A549 (cell line): ENCODE results near the gene PGPEP1. TPM values are rescaled to one million over a fixed set of nuclear protein-coding genes. Genes with fewer than 3 reads are reported as not detected.
A peak's percentile ranks its signal among the peaks of the same experiment; 100 is the strongest.

Experiments
- ATAC-seq, 2 experiments: fragments of 200-7000 bp in 1 of 2; fragments of >200 bp in 1 of 2; cut with Nextera tagmentation in 1 of 2; cut with Tn5 transposase in 1 of 2; 3 replicates each; pipeline versions ENCODE4 v1.8.0 to v1.9.1; 2018 to 2020; ENCODE audit warnings: mild to moderate bottlenecking in 1 of 2, moderate library complexity in 1 of 2
- CTCF ChIA-PET: fragments of 300-600 bp; sonication (Branson Sonifier 250); formaldehyde crosslinking; extraction: SDS; loops from one replicate; lab custom pipeline; 2021; ENCODE audit warnings: antibody characterized with exemption, inconsistent platforms; lab: Yijun Ruan, JAX
- POLR2A ChIA-PET: fragments of 350-600 bp; formaldehyde crosslinking; extraction: SDS; loops from one replicate; lab custom pipeline; 2021; ENCODE audit warnings: antibody characterized with exemption, inconsistent platforms; lab: Yijun Ruan, JAX
- DNase-seq, 2 experiments: peaks; one replicate each; pipeline versions ENCODE4 v3.0.0 to v3.0.0-alpha.2; 2011 to 2016; ENCODE audit warnings: low read depth in 1 of 2, low spot score in 1 of 2
- FAIRE-seq: peaks from 2 replicates; lab custom pipeline; 2011; peaks lifted over from hg19 to GRCh38; lab: Jason Lieb, UNC
- H3K27ac ChIP-seq, 2 experiments: fragments of >200 bp; sonication (Bioruptor Twin); formaldehyde crosslinking; 3 replicates each; pipeline ENCODE4 v1.5.1; 2016 to 2017
- H3K4me1 ChIP-seq: fragments of >200 bp; sonication (Bioruptor Twin); formaldehyde crosslinking; 3 replicates; pipeline ENCODE4 v1.6.1; 2016
- H3K4me2 ChIP-seq: fragments of >200 bp; sonication (Bioruptor Twin); formaldehyde crosslinking; 3 replicates; pipeline ENCODE4 v1.6.1; 2016
- H3K4me3 ChIP-seq: fragments of >200 bp; sonication (Bioruptor Twin); formaldehyde crosslinking; 3 replicates; pipeline ENCODE4 v1.5.1; 2016
- H3K9me3 ChIP-seq: fragments of >200 bp; sonication (Bioruptor Twin); formaldehyde crosslinking; 3 replicates; pipeline ENCODE4 v1.6.1; 2016
- ATOH8 ChIP-seq: fragments of 250-450 bp; sonication (Bioruptor Pico); IDR thresholded peaks from 2 replicates; pipeline ENCODE4 v1.5.0; 2020; ENCODE audit warnings: low read depth, mild to moderate bottlenecking, moderate library complexity
- BCL3 ChIP-seq: fragments of >200 bp; sonication (Bioruptor Twin); formaldehyde crosslinking; IDR thresholded peaks from 3 replicates; pipeline ENCODE4 v1.6.1; 2016
- EHMT2 ChIP-seq: fragments of 200-600 bp; sonication (generic); IDR thresholded peaks from 2 replicates; pipeline ENCODE4 v1.6.1; 2016; ENCODE audit warnings: antibody characterized with exemption, low read depth, mild to moderate bottlenecking, moderate library complexity
- EP300 ChIP-seq, 2 experiments: fragments of >200 bp; sonication (Bioruptor Twin); formaldehyde crosslinking; IDR thresholded peaks; 2 replicates in 1 of 2; 3 replicates in 1 of 2; pipeline ENCODE4 v1.6.1; 2016 to 2017
- FOSL2 ChIP-seq, 2 experiments: fragments of 450-650 bp in 1 of 2; fragments of >200 bp in 1 of 2; sonication (Bioruptor Twin) in 1 of 2; formaldehyde crosslinking; IDR thresholded peaks; 2 replicates each; pipeline versions ENCODE4 v1.5.0 to v1.6.1; 2016 to 2020; ENCODE audit warnings: mild to moderate bottlenecking in 1 of 2, moderate library complexity in 1 of 2
- FOXS1 ChIP-seq: fragments of 250-450 bp; sonication (Bioruptor Pico); IDR thresholded peaks from 2 replicates; pipeline ENCODE4 v1.5.0; 2020; ENCODE audit warnings: mild to moderate bottlenecking, moderate library complexity
- GATA3 ChIP-seq: IDR thresholded peaks from 2 replicates; pipeline ENCODE4 v1.6.1; 2012; ENCODE audit warnings: borderline replicate concordance
- HEYL ChIP-seq: fragments of 250-450 bp; sonication (Bioruptor Pico); IDR thresholded peaks from 2 replicates; pipeline ENCODE4 v1.8.0; 2021; ENCODE audit warnings: mild to moderate bottlenecking, moderate library complexity
- HOXA7 ChIP-seq: fragments of 250-450 bp; sonication (Bioruptor Pico); IDR thresholded peaks from 2 replicates; pipeline ENCODE4 v1.5.0; 2020; ENCODE audit warnings: mild to moderate bottlenecking, moderate library complexity
- HOXB5 ChIP-seq: fragments of 250-450 bp; sonication (Bioruptor Pico); IDR thresholded peaks from 2 replicates; pipeline ENCODE4 v1.5.0; 2020; ENCODE audit warnings: mild to moderate bottlenecking, moderate library complexity
- JUNB ChIP-seq: fragments of >200 bp; sonication (Bioruptor Twin); formaldehyde crosslinking; IDR thresholded peaks from 2 replicates; pipeline ENCODE4 v1.6.1; 2016
- MAFK ChIP-seq: fragments of 450-650 bp; IDR thresholded peaks from 2 replicates; pipeline ENCODE4 v1.6.1; 2014; ENCODE audit not compliant: partially characterized antibody
- MYC ChIP-seq: IDR thresholded peaks from 2 replicates; pipeline ENCODE4 v1.6.1; 2012; ENCODE audit warnings: mild to moderate bottlenecking, inconsistent platforms, low read length, improper control_type of control experiment, borderline replicate concordance
- NPAS2 ChIP-seq: fragments of 250-450 bp; sonication (Bioruptor Pico); IDR thresholded peaks from 2 replicates; pipeline ENCODE4 v1.8.0; 2022; ENCODE audit warnings: mild to moderate bottlenecking, moderate library complexity, borderline replicate concordance
- NR3C1 ChIP-seq: fragments of >200 bp; sonication (Bioruptor Twin); formaldehyde crosslinking; IDR thresholded peaks from 3 replicates; pipeline ENCODE4 v1.6.1; 2017
- POLR2A ChIP-seq: IDR thresholded peaks from 2 replicates; pipeline ENCODE4 v1.6.1; 2012; ENCODE audit warnings: mild to moderate bottlenecking, low read length
- RFX5 ChIP-seq: fragments of 450-650 bp; IDR thresholded peaks from 2 replicates; pipeline ENCODE4 v1.7.1; 2014; ENCODE audit warnings: antibody characterized with exemption, mild to moderate bottlenecking, moderate library complexity
- RNF2 ChIP-seq: fragments of 200-600 bp; sonication (generic); IDR thresholded peaks from 2 replicates; pipeline ENCODE4 v1.6.1; 2016; ENCODE audit warnings: low read depth, mild to moderate bottlenecking, antibody characterized with exemption, moderate library complexity, borderline replicate concordance
- SMC3 ChIP-seq: fragments of >200 bp; sonication (Bioruptor Twin); formaldehyde crosslinking; IDR thresholded peaks from 3 replicates; pipeline ENCODE4 v1.6.1; 2018; ENCODE audit warnings: inconsistent platforms
- SREBF2 ChIP-seq: fragments of 450-650 bp; IDR thresholded peaks from 2 replicates; pipeline ENCODE4 v1.6.1; 2014; ENCODE audit warnings: mild to moderate bottlenecking, moderate library complexity
- ZFP36 ChIP-seq: fragments of 450-650 bp; IDR thresholded peaks from 2 replicates; pipeline ENCODE4 v1.6.1; 2014; ENCODE audit warnings: borderline replicate concordance; ENCODE audit not compliant: partially characterized antibody
- ZNF302 ChIP-seq: fragments of 250-450 bp; sonication (Bioruptor Pico); IDR thresholded peaks from 2 replicates; pipeline ENCODE4 v1.9.0; 2021; ENCODE audit warnings: inconsistent platforms, mild to moderate bottlenecking, moderate library complexity
- WGBS: methylation state at CpG from one replicate; pipeline ENCODE4 v1.1.6; 2017; ENCODE audit errors: missing lambda C conversion rate; 5-methylcytosine and 5-hydroxymethylcytosine counted together
- polyA plus RNA-seq, 4 experiments: library from polyadenylated mRNA; depleted of rRNA in 3 of 4; stranded (reverse); fragments of >200 nt; fragmentation: RNase III in 1 of 4; extraction: RNeasy Plus Mini Kit Qiagen cat#74134 plus additional on column Dnase treatment in 1 of 4; gene quantifications; 2 replicates in 3 of 4; 3 replicates in 1 of 4; pipeline ENCODE4 v1.2.3, GENCODE V29; 2011 to 2017
- TF ChIP-seq, protein P1 (sequence below): fragments of 450-650 bp; IDR thresholded peaks from 2 replicates; pipeline ENCODE4 v1.6.1; 2014; ENCODE audit warnings: antibody characterized with exemption
- TF ChIP-seq, protein P2 (sequence below): fragments of 250-450 bp; sonication (Bioruptor Pico); IDR thresholded peaks from 2 replicates; pipeline ENCODE4 v1.5.0; 2021; ENCODE audit warnings: mild to moderate bottlenecking, moderate library complexity, borderline replicate concordance
- TF ChIP-seq, protein P3 (sequence below): IDR thresholded peaks from 2 replicates; pipeline ENCODE4 v1.6.1; 2012

Gene PGPEP1
- polyA plus RNA-seq, 2 of the 4 experiments (the other 2 are of a cell fraction) = 5.3 to 7.1 TPM

GRCh38 chr19:18414504-18415177 is 74.2 kb downstream of the PGPEP1 start:
- WGBS = 23% methylated on average over 8 of the region's 11 CpGs
- ChIA-PET CTCF (interaction anchor here (1.1 to 9.4 kb wide), 9 partner anchors 13 to 213 kb away, joined by 3 to 109 read pairs (median 4); partner anchors contain the start of genes JUND and LRRC25), POLR2A (interaction anchor here (0.8 to 2.0 kb wide), 2 partner anchors 24 to 29 kb away, joined by 3 to 7 read pairs; partner anchors contain the start of gene GDF15)
- Histone ChIP-seq H3K4me2 (peak overlapping the region; percentile 93), H3K4me1 (peaks cover 53% of the 10 kb centered on the region), H3K4me3 (no peak overlapping the region), H3K9me3 (no peaks in the 10 kb centered on the region), H3K27ac (peak overlapping the region; percentile 96 to 100)
- FAIRE-seq (no peak), DNase-seq (peak in 1 of 2 experiments; percentile 65), ATAC-seq (no peak)
- TF ChIP-seq ATOH8 (CRISPR knock-in tag) (no peak), BCL3 (no peak), SREBF2 (no peak), RFX5 (no peak)

- Histone ChIP-seq H3K4me1 (peaks cover 47% of the 10 kb centered on the region), H3K4me3 (no peak overlapping the region), H3K9me3 (no peaks in the 10 kb centered on the region), H3K4me2 (peak overlapping the region; percentile 93)
- ChIA-PET CTCF (interaction anchor here (0.9 to 9.4 kb wide), 7 partner anchors 13 to 141 kb away, joined by 3 to 109 read pairs (median 31); partner anchors contain the start of genes IQCN, JUND and LRRC25), POLR2A (interaction anchor here (2.0 to 4.8 kb wide), 2 partner anchors 29 kb away, joined by 7 to 28 read pairs; partner anchors contain the start of gene GDF15)
- DNase-seq (no peak), FAIRE-seq (no peak)
- TF ChIP-seq HOXA7 (no peak), NPAS2 (CRISPR knock-in tag) (no peak), MYC (no peak), POLR2A (no peak), JUNB (no peak), ZNF302 (no peak), EP300 (IDR thresholded peaks at IDR 0.05) (no peak), RNF2 (no peak), MAFK (no peak), HEYL (CRISPR knock-in tag) (no peak), BCL3 (no peak)
- TF ChIP-seq, protein P1, sequence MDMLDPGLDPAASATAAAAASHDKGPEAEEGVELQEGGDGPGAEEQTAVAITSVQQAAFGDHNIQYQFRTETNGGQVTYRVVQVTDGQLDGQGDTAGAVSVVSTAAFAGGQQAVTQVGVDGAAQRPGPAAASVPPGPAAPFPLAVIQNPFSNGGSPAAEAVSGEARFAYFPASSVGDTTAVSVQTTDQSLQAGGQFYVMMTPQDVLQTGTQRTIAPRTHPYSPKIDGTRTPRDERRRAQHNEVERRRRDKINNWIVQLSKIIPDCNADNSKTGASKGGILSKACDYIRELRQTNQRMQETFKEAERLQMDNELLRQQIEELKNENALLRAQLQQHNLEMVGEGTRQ = no peak
- TF ChIP-seq, all 56 proteins: peak for 0
- WGBS = 82% methylated on average over 23 of the region's 25 CpGs
- H3K27ac ChIP-seq = peak overlapping the region; percentile 96 to 100
- ATAC-seq = no peak
These were observed 74.9 kb downstream of the PGPEP1 start for GRCh38 chr19:18415178-18415867.

DNA sequence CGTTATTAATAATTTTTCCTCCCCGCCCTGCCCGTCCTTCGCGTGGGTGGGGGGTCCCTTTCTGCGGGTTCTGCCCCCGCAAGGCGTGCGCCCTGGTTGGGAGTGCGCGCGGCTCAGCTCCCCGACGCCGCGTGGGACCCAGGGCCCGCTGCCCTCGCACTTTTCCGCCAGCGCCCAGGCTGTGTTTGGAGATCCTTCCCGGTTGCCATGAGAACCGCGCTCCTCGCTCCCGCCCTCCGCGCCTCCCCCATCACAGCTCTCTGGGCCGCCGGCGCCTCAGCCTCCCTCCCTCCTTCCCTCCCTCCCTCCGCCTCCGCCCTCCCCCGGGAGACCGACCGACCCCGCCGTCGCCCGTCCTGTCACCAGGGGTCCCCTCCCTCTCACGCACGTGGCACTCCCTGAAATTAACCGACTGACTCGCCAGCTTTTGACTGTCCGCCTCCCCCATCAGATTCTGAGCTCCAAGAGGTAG is 76.4 kb downstream of the PGPEP1 start:
- Histone ChIP-seq H3K4me2 (peak overlapping the region; percentile 93), H3K9me3 (no peaks in the 10 kb centered on the region), H3K27ac (peak overlapping the region; percentile 96 to 100), H3K4me3 (peak overlapping the region; percentile 49), H3K4me1 (peaks cover 56% of the 10 kb centered on the region)
- WGBS = 0% methylated on average over 12 of the region's 44 CpGs
- ATAC-seq (peak; percentile 63 to 77), FAIRE-seq (no peak), DNase-seq (peak in 1 of 2 experiments; percentile 91)
- ChIA-PET POLR2A (interaction anchor here (0.7 to 4.8 kb wide), 8 partner anchors 15 to 173 kb away, joined by 3 to 28 read pairs (median 6); partner anchors contain the start of genes GDF15 and JUND), CTCF (interaction anchor here (1.0 to 9.4 kb wide), 6 partner anchors 16 to 77 kb away, joined by 3 to 109 read pairs (median 8); no protein-coding TSS in a partner anchor)
- TF ChIP-seq NR3C1 (no peak), HOXB5 (peak; percentile 78; the same call in 1 of the 2 replicates), FOXS1 (CRISPR knock-in tag) (no peak), ZFP36 (no peak), GATA3 (no peak), RNF2 (no peak), EHMT2 (no peak), SMC3 (no peak), FOSL2 (IDR thresholded peaks at IDR 0.05) (no peak), FOSL2 (CRISPR knock-in tag; IDR thresholded peaks at IDR 0.05) (no peak)
- TF ChIP-seq, protein P2, sequence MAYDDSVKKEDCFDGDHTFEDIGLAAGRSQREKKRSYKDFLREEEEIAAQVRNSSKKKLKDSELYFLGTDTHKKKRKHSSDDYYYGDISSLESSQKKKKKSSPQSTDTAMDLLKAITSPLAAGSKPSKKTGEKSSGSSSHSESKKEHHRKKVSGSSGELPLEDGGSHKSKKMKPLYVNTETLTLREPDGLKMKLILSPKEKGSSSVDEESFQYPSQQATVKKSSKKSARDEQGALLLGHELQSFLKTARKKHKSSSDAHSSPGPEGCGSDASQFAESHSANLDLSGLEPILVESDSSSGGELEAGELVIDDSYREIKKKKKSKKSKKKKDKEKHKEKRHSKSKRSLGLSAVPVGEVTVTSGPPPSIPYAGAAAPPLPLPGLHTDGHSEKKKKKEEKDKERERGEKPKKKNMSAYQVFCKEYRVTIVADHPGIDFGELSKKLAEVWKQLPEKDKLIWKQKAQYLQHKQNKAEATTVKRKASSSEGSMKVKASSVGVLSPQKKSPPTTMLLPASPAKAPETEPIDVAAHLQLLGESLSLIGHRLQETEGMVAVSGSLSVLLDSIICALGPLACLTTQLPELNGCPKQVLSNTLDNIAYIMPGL (CRISPR knock-in tag) = no peak
- TF ChIP-seq, protein P3, sequence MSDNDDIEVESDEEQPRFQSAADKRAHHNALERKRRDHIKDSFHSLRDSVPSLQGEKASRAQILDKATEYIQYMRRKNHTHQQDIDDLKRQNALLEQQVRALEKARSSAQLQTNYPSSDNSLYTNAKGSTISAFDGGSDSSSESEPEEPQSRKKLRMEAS = peak; percentile 82
